NCI-H774 (cell line): Measurements from ENCODE around the gene HOXA4.

ENCODE experiments used
- DNase-seq: peaks from one replicate; lab custom pipeline; 2025; lab: John Stamatoyannopoulos, UW

The HOXA4 gene

GRCh38 chr7:27169658-27170425, 39.3 kb upstream of the HOXA4 start:
- DNase-seq = no peak

DNA sequence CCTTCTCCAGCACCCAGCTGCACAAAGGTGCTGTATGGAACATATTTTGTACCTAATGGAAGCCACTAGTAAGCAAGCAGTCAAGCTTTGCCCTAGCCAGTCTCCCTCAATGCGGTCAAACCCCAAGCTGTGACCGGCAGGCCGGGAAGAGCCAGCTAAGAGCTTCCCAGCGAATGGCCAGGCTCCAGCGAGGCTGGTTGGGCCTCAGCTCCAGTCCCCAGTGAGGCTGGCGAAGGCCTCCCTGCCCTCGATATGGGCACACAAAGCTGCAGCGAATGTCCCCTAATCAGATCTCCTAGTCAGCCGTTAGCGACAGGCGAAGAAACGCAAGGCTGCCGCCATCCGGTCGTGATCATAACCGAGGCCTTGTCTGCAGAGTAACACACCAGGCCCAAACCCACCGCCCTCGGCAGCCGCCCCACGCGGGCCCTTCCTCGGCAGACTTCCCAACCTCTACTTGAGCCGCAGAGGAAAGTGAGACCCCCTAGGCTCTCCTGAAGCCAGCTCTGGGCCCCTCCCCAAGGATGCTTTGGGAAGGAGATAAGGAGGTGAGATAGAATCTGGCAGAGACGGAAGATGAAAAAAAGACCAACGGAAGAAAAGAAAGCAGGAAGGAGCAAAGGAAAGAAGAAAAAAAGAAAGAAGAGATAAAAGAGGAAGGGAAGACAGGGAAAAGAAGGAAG, 37.8 kb upstream of the HOXA4 start:
- no peak for DNase-seq

GRCh38 chr7:27167916-27168264, 37.3 kb upstream of the HOXA4 start:
- DNase-seq = no peak

GRCh38 chr7:27166531-27167505, 36.3 kb upstream of the HOXA4 start:
- DNase-seq = no peak

GRCh38 chr7:27165996-27166530, 35.5 kb upstream of the HOXA4 start:
- no peak for DNase-seq

- no peak for DNase-seq
Measured at GRCh38 chr7:27165089-27165995, 34.8 kb upstream of the HOXA4 start, which contains the start of gene HOXA9. Gene HOXA9 (minus strand): TSS chr7:27165537. CDS start chr7:27165457, 80 bp downstream.

DNA sequence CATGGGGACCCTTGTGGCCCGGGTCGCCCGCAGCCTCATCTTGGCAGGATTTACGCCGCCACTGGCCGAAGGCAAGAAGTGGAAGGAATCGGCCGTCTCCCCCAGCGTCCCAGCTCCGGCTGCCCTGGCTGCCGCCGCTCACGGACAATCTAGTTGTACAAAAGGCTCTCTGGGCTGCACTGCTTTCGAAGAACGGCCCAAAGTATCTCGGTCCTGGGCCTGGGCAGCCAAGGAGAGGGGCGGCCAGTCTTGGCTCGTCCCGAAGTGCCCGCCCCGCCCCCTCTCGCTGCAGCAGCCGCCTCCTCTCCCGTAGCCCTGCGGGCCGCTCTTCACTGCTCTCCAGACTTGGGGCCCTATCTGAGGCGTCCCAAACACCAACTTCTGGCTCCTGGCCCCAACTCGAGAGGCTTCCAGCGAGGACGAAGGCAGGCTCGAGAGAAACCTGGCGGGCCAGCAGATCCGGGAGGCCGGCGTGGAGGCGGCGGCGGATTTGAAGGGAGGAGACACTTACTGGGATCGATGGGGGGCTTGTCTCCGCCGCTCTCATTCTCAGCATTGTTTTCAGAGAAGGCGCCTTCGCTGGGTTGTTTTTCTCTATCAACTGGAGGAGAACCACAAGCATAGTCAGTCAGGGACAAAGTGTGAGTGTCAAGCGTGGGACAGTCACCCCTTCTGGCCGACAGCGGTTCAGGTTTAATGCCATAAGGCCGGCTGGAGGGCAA, 34.0 kb upstream of the HOXA4 start:
- no peak for DNase-seq

DNA sequence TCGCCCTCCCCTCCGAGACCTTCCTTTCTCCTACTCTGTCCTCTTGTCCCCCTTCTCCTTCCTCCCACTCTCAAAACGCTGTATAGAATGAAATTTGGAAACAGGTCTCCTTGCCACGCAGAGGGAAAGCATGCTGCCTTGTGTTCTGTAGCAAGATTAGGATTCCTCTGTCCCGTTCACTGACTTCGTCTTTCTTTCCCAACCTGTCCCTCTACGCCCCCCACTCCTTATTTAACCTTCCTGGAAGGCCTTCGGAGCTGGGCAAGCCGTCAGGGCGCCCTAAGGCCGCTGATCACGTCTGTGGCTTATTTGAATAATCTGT, 33.4 kb upstream of the HOXA4 start:
- no peak for DNase-seq

DNA sequence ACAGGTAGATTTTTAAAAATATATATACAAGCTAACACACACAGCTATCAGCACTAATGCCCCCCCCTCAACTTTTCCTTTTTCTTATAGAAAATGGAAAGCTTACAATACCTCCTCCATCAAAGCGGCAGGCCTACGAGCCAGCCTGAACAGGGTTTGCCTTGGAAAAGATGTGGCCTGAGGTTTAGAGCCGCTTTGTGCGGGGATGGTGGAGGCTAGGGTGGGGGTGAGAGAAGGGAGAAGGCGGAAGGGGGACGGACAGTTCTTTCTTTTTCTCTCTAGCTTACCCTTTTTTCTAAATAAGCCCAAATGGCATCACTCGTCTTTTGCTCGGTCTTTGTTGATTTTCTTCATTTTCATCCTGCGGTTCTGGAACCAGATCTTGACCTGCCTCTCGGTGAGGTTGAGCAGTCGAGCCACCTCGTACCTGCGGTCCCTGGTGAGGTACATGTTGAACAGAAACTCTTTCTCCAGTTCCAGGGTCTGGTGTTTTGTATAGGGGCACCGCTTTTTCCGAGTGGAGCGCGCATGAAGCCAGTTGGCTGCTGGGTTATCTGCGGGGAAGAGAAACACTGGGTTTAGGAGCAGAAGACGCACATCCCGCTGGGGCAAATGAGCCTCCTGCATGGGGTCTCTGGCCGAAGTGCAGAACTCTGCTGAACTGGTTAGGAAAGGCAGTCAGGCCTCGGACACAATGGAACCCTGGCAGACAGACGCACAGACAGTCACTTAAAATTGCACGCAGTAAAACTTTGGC, 32.9 kb upstream of the HOXA4 start:
- no peak for DNase-seq

GRCh38 chr7:27162561-27163287, 32.2 kb upstream of the HOXA4 start:
- no peak for DNase-seq

DNA sequence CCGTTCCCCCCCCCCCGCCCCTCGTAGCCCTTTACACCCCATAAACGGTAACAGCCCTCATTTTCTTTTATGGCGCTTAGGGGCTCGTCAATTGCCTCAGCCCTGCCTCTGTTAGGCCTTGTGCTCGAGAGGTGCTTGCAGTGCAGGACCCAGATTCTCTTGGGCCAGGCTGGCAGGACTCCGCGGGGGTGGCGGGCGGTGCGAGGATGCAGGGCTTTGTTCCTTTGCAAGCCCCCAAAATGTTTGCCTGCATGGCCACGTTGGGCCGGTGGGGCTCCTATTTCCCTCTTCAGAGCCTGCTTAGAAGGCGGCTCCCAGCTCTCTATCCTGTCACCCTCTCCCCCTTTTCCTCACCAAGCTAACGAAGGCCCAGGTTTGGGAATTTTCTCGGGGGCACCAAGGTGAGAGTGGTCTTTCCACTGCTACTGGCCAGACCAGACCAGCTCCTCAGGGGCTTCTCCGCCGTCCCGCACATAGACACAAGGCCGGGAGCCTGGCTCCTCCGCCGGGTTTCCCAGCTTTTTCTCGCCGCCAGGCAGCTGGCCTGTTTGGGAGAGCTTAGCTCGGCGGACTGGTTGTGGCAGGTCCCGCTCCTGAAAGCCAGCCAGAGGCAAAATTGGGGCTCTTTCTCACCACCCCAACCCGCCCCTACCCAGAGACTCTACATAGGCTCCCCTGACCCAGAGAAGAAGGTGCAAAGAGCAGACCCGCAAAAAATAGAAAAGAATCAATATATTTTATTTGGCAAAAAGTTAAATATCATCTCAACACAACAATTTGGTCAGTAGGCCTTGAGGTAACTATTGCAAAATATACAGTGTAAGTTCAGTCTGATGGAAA, 31.4 kb upstream of the HOXA4 start:
- DNase-seq = no peak

GRCh38 chr7:27161214-27161720, 30.7 kb upstream of the HOXA4 start:
- no peak for DNase-seq

- peak; percentile 55 for DNase-seq
Measured at GRCh38 chr7:27160546-27161213, 30.1 kb upstream of the HOXA4 start.

DNA sequence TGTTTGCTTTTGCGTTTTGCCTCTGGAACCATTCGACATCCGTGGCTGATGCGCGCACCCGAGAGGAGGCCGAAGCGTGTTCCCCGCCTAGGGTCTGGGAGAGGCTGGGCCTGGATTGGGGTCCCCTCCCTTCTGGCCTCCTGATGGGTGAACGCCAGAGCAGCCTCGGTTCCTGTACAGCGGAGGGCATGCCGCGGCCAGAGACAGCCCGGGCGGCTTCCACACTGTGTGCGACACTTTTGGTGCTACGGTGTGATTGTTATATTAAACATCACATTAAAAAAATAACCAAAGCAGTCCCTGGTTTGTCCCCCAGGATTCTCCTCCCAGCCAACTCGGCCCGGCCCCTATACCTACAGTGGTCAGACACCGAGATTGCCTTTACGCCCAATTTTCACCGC, 29.6 kb upstream of the HOXA4 start:
- no peak for DNase-seq

- no peak for DNase-seq
Measured at GRCh38 chr7:27159266-27160144, 28.9 kb upstream of the HOXA4 start.
